ENCODE data around the gene NREP. TPM values are rescaled to one million over a fixed set of nuclear protein-coding genes. Genes with fewer than 3 reads are reported as not detected.
"Not testable (repeated sequence)": the region's sequence is repeated elsewhere in the genome, so short reads cannot be mapped to it uniquely, and the experiment has no call there.

Gene NREP
- total RNA-seq, 4 donors from 2014 or later: 4.6 to 14.2 (median 7.4) TPM

GRCh38 chr5:111722140-111722539 lies 34.9 kb downstream of the NREP start:
- no peak overlapping the region for H3K27ac ChIP-seq
- intact Hi-C loops (cut with DNase I): no loop called here
- H3K4me3 ChIP-seq: no peak overlapping the region
- WGBS, 2 donors: 77 to 84% methylated on average over 2 of the region's 2 CpGs
- peaks cover 0 to 4% (median 0%) of the 10 kb centered on the region in 4 donors for H3K27me3 ChIP-seq
- H3K4me1 ChIP-seq: no peaks in the 10 kb centered on the region
- no peak for TF ChIP-seq POLR2A (IDR thresholded peaks at IDR 0.05)
- no peak for TF ChIP-seq CTCF (IDR thresholded peaks at IDR 0.05)
- no peaks in the 10 kb centered on the region for H3K9me3 ChIP-seq
- H3K36me3 ChIP-seq: no peaks in the 10 kb centered on the region
- DNase-seq: no peak

GRCh38 chr5:111720333-111720890 lies 36.6 kb downstream of the NREP start:
- Histone ChIP-seq H3K4me3 (no peak overlapping the region), H3K27me3 (peaks cover 0 to 4% (median 0%) of the 10 kb centered on the region in 4 donors), H3K27ac (no peak overlapping the region), H3K9me3 (no peaks in the 10 kb centered on the region), H3K36me3 (no peaks in the 10 kb centered on the region), H3K4me1 (no peaks in the 10 kb centered on the region)
- WGBS, 2 donors: 80 to 90% methylated on average over 2 of the region's 2 CpGs
- no peak for DNase-seq
- intact Hi-C loops (cut with DNase I): no loop called here
- TF ChIP-seq CTCF (IDR thresholded peaks at IDR 0.05) (no peak), POLR2A (IDR thresholded peaks at IDR 0.05) (no peak)

GRCh38 chr5:111719773-111720172 lies 37.2 kb downstream of the NREP start:
- peaks cover 0 to 4% (median 0%) of the 10 kb centered on the region in 4 donors for H3K27me3 ChIP-seq
- DNase-seq: no peak
- no peaks in the 10 kb centered on the region for H3K36me3 ChIP-seq
- TF ChIP-seq CTCF (IDR thresholded peaks at IDR 0.05) (no peak), POLR2A (IDR thresholded peaks at IDR 0.05) (no peak)
- no peak overlapping the region for H3K4me3 ChIP-seq
- intact Hi-C loops (cut with DNase I): no loop called here
- H3K9me3 ChIP-seq: no peaks in the 10 kb centered on the region
- no peaks in the 10 kb centered on the region for H3K4me1 ChIP-seq
- H3K27ac ChIP-seq: no peak overlapping the region

GRCh38 chr5:111716789-111717188 lies 40.2 kb downstream of the NREP start:
- H3K27me3 ChIP-seq; H3K27ac ChIP-seq; DNase-seq; H3K4me1 ChIP-seq; H3K4me3 ChIP-seq; H3K9me3 ChIP-seq; intact Hi-C loops (cut with DNase I); H3K36me3 ChIP-seq: not testable (repeated sequence)
- 90 to 100% methylated on average over 2 of the region's 3 CpGs for WGBS, 2 donors

GRCh38 chr5:111707630-111708164 lies 49.3 kb downstream of the NREP start:
- no peaks in the 10 kb centered on the region for H3K27me3 ChIP-seq
- H3K4me1 ChIP-seq: peaks cover 0 to 6% (median 0%) of the 10 kb centered on the region in 3 donors
- intact Hi-C loops (cut with DNase I): no loop called here
- H3K27ac ChIP-seq: no peak overlapping the region
- TF ChIP-seq POLR2A (IDR thresholded peaks at IDR 0.05): no peak
- WGBS, 2 donors: 39 to 46% methylated on average over 1 of the region's 1 CpG
- no peak for DNase-seq
- no peaks in the 10 kb centered on the region for H3K9me3 ChIP-seq
- H3K36me3 ChIP-seq: no peaks in the 10 kb centered on the region
- no peak overlapping the region for H3K4me3 ChIP-seq

- H3K4me1 ChIP-seq: peaks cover 0 to 6% (median 0%) of the 10 kb centered on the region in 3 donors
- no peak overlapping the region for H3K4me3 ChIP-seq
- H3K9me3 ChIP-seq: no peaks in the 10 kb centered on the region
- DNase-seq: no peak
- WGBS, 2 donors: 62 to 63% methylated on average over 4 of the region's 4 CpGs
- H3K27ac ChIP-seq: no peak overlapping the region
- no peaks in the 10 kb centered on the region for H3K27me3 ChIP-seq
- no peak for TF ChIP-seq CTCF (IDR thresholded peaks at IDR 0.05)
- TF ChIP-seq POLR2A (IDR thresholded peaks at IDR 0.05): no peak
- H3K36me3 ChIP-seq: no peaks in the 10 kb centered on the region
- intact Hi-C loops (cut with DNase I): no loop called here
Observed at GRCh38 chr5:111706345-111706744, 50.6 kb downstream of the NREP start.
